ENCODE measurements around the gene ABCC6. TPM values are rescaled to one million over a fixed set of nuclear protein-coding genes. Genes with fewer than 3 reads are reported as not detected.
"Not testable (repeated sequence)": the region's sequence is repeated elsewhere in the genome, so short reads cannot be mapped to it uniquely, and the experiment has no call there.

The ABCC6 gene
- total RNA-seq, 1 experiment from 2014 or later = 2.7 TPM

DNA sequence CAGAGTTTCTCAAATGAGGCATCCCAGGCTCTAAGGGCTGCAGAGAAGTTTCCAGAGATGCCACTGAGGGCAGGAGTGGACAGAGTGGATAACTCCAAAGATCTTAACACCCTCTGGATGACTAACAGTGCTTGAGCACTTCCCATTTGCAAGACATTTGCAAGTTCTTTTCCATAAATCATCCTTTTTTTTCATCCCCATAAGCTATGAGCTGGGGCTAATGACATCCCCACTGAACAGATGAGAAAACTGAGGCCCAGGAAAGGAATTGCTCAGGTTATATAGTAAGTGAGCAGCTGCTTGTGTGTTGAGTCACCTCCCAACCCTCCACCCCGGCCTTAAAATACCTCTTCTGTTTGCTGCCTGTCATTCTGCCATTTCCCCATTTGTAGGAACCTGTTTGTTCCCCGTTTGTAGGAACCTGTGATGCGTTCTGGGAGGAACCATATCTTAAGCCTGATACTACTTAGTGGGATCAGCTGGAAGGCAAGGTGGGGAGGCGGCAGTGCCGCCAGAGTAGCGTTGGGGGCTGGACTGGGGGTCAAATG is 15.4 kb downstream of the ABCC6 start:
- POLR2A ChIA-PET; H3K9me3 ChIP-seq (ENCODE audit: control insufficient read depth in 1 of 2, insufficient read depth in 1 of 2, low read depth in 1 of 2, low read length in 2 of 2); H4K20me1 ChIP-seq (ENCODE audit: insufficient read depth); H3K79me2 ChIP-seq (ENCODE audit: insufficient read depth, low read length); H3K4me1 ChIP-seq (ENCODE audit: control insufficient read depth in 1 of 2, insufficient read depth in 2 of 2, low read length in 2 of 2); intact Hi-C loops (cut with micrococcal nuclease); H3K27ac ChIP-seq (ENCODE audit: low read depth, low read length); RAD21 ChIA-PET (ENCODE audit: low non-redundant PET in 1 of 2, low total read pairs in 2 of 2, uncharacterized antibody in 2 of 2, unreplicated experiment in 2 of 2); H3K4me2 ChIP-seq (ENCODE audit: low read length); H3K36me3 ChIP-seq (ENCODE audit: control insufficient read depth in 1 of 2, insufficient read depth in 2 of 2, low read length in 2 of 2); H3K27me3 ChIP-seq (ENCODE audit: insufficient read depth, low read length); ATAC-seq; CTCF ChIA-PET; BruUV-seq (replicated peaks); H3K4me3 ChIP-seq (replicated peaks in 1 of 2; ENCODE audit: low read depth in 1 of 2, low read length in 2 of 2); H3K9ac ChIP-seq (ENCODE audit: low read length); DNase-seq (ENCODE audit: low read depth, low spot score); H3K9me2 ChIP-seq (ENCODE audit: insufficient read depth); H2AFZ ChIP-seq (ENCODE audit: low read depth, low read length, poor library complexity, severe bottlenecking): not testable (repeated sequence)

DNA sequence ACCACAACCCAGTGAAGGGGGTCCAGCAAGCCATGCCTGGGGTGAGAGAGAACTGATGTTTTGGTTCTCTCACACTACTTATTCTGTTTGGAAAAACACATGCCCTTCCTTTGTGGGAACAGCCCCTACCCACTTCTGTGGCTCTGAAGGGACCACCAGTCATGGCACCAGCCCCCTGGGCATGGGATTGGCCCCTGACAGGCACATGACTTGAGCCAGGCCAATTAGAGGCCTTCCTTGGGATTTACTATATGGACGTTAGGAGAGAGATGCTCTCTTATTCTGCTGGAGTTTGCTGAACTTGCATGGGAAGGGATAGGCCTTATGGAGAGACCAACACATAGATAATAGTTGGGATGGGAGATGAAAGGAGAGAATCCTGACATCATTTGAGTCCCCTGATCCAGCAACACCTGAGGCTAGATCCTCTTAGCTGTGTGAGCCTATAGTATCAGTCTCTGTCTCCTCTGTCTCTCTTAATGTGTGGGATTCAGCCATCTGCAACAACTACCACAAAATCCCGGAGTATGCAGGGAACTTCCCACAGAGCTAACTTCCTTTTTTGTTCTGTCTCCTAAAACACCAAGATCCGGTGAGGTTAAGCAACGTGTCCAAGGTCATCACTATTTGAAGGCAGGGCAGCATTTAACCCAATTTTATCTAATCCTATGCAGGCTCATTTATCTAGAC is 16.1 kb downstream of the ABCC6 start:
- H3K36me3 ChIP-seq (ENCODE audit: control insufficient read depth in 1 of 2, insufficient read depth in 2 of 2, low read length in 2 of 2); H4K20me1 ChIP-seq (ENCODE audit: insufficient read depth); intact Hi-C loops (cut with micrococcal nuclease); H3K4me1 ChIP-seq (ENCODE audit: control insufficient read depth in 1 of 2, insufficient read depth in 2 of 2, low read length in 2 of 2); H3K9ac ChIP-seq (ENCODE audit: low read length); ATAC-seq; H3K4me3 ChIP-seq (replicated peaks in 1 of 2; ENCODE audit: low read depth in 1 of 2, low read length in 2 of 2); H3K4me2 ChIP-seq (ENCODE audit: low read length); H3K9me2 ChIP-seq (ENCODE audit: insufficient read depth); H3K79me2 ChIP-seq (ENCODE audit: insufficient read depth, low read length); H3K9me3 ChIP-seq (ENCODE audit: control insufficient read depth in 1 of 2, insufficient read depth in 1 of 2, low read depth in 1 of 2, low read length in 2 of 2); H3K27me3 ChIP-seq (ENCODE audit: insufficient read depth, low read length); H2AFZ ChIP-seq (ENCODE audit: low read depth, low read length, poor library complexity, severe bottlenecking); POLR2A ChIA-PET; BruUV-seq (replicated peaks); CTCF ChIA-PET; H3K27ac ChIP-seq (ENCODE audit: low read depth, low read length); RAD21 ChIA-PET (ENCODE audit: low non-redundant PET in 1 of 2, low total read pairs in 2 of 2, uncharacterized antibody in 2 of 2, unreplicated experiment in 2 of 2); DNase-seq (ENCODE audit: low read depth, low spot score): not testable (repeated sequence)

DNA sequence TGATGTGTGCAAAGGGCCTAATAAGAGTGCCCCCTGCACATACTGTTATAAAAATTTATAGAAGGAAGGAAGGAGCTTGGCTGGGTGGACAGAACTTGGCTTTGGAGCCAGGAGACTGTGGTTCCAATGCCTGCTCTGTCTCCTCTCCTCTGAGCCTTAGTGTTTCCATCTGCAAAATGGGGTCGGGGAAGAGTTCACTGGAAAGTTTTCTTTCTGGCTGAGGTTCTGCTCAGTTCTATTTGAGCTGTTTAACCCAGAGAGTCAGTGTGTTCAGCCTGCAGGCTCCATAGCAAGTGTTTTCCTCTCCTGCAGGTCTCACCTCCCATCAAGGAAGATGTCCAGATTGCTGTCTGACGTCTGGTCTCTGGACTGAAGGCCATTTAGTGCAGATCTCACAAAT is 17.4 kb downstream of the ABCC6 start:
- H2AFZ ChIP-seq (ENCODE audit: low read depth, low read length, poor library complexity, severe bottlenecking); RAD21 ChIA-PET (ENCODE audit: low non-redundant PET in 1 of 2, low total read pairs in 2 of 2, uncharacterized antibody in 2 of 2, unreplicated experiment in 2 of 2); H3K27ac ChIP-seq (ENCODE audit: low read depth, low read length); BruUV-seq (replicated peaks); H3K79me2 ChIP-seq (ENCODE audit: insufficient read depth, low read length); intact Hi-C loops (cut with micrococcal nuclease); H3K9ac ChIP-seq (ENCODE audit: low read length); ATAC-seq; H3K9me3 ChIP-seq (ENCODE audit: control insufficient read depth in 1 of 2, insufficient read depth in 1 of 2, low read depth in 1 of 2, low read length in 2 of 2); CTCF ChIA-PET; POLR2A ChIA-PET; H3K4me3 ChIP-seq (replicated peaks in 1 of 2; ENCODE audit: low read depth in 1 of 2, low read length in 2 of 2); H3K4me2 ChIP-seq (ENCODE audit: low read length); H3K9me2 ChIP-seq (ENCODE audit: insufficient read depth); DNase-seq (ENCODE audit: low read depth, low spot score); H4K20me1 ChIP-seq (ENCODE audit: insufficient read depth); H3K36me3 ChIP-seq (ENCODE audit: control insufficient read depth in 1 of 2, insufficient read depth in 2 of 2, low read length in 2 of 2); H3K27me3 ChIP-seq (ENCODE audit: insufficient read depth, low read length): not testable (repeated sequence)
- H3K4me1 ChIP-seq (ENCODE audit: control insufficient read depth in 1 of 2, insufficient read depth in 2 of 2, low read length in 2 of 2) = peaks cover 4 to 17% of the 10 kb centered on the region in 2 experiments

DNA sequence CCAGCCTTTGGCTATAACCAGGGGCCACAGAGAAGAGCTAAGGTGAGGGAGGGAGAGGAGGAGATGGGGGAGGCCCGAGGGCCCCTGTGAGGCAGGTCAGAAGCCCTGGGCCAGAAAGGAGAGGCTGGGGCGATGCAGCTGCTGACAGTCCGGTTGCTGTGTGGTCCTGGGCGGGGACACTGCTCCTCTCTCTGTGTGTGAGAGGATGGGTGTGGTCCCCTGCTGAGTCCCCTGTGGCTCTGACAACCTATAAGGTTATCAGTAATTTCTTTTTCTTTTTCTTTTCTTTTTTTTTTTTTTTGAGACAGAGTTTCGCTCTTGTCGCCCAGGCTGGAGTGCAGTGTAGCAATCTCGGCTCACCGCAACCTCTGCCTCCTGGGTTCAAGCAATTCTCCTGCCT is 18.7 kb downstream of the ABCC6 start:
- H3K79me2 ChIP-seq (ENCODE audit: insufficient read depth, low read length); H3K36me3 ChIP-seq (ENCODE audit: control insufficient read depth in 1 of 2, insufficient read depth in 2 of 2, low read length in 2 of 2); H3K9me2 ChIP-seq (ENCODE audit: insufficient read depth); H3K4me2 ChIP-seq (ENCODE audit: low read length); H3K4me3 ChIP-seq (replicated peaks in 1 of 2; ENCODE audit: low read depth in 1 of 2, low read length in 2 of 2); H4K20me1 ChIP-seq (ENCODE audit: insufficient read depth); DNase-seq (ENCODE audit: low read depth, low spot score); H2AFZ ChIP-seq (ENCODE audit: low read depth, low read length, poor library complexity, severe bottlenecking); intact Hi-C loops (cut with micrococcal nuclease); H3K27me3 ChIP-seq (ENCODE audit: insufficient read depth, low read length); RAD21 ChIA-PET (ENCODE audit: low non-redundant PET in 1 of 2, low total read pairs in 2 of 2, uncharacterized antibody in 2 of 2, unreplicated experiment in 2 of 2); H3K9me3 ChIP-seq (ENCODE audit: control insufficient read depth in 1 of 2, insufficient read depth in 1 of 2, low read depth in 1 of 2, low read length in 2 of 2); POLR2A ChIA-PET; H3K27ac ChIP-seq (ENCODE audit: low read depth, low read length); ATAC-seq; CTCF ChIA-PET; BruUV-seq (replicated peaks); H3K9ac ChIP-seq (ENCODE audit: low read length): not testable (repeated sequence)
- H3K4me1 ChIP-seq (ENCODE audit: control insufficient read depth in 1 of 2, insufficient read depth in 2 of 2, low read length in 2 of 2) = peaks cover 13 to 29% of the 10 kb centered on the region in 2 experiments

All from HCT116 (cell line).